ENCODE measurements around the gene MAPKAP1.

The MAPKAP1 gene

GRCh38 chr9:125611121-125611765 is 95.8 kb downstream of the MAPKAP1 start:
- H3K27me3 ChIP-seq (ENCODE audit: low read depth), result no peaks in the 10 kb centered on the region
- H3K36me3 ChIP-seq (replicated peaks), result no peaks in the 10 kb centered on the region
- no peak for DNase-seq (ENCODE audit: low spot score in 2 of 2)
- no peak overlapping the region for H3K4me3 ChIP-seq
- H3K9me3 ChIP-seq, result no peaks in the 10 kb centered on the region
- in situ Hi-C loops (cut with MboI; ENCODE audit: low sequenced_read_pairs), result no loop called here
- H3K4me1 ChIP-seq, result no peaks in the 10 kb centered on the region

GRCh38 chr9:125609744-125610143 is 97.3 kb downstream of the MAPKAP1 start:
- in situ Hi-C loops (cut with MboI; ENCODE audit: low sequenced_read_pairs), result no loop called here

GRCh38 chr9:125608489-125609224 is 98.4 kb downstream of the MAPKAP1 start:
- DNase-seq (ENCODE audit: low spot score in 2 of 2), result no peak
- H3K27me3 ChIP-seq (ENCODE audit: low read depth), result no peaks in the 10 kb centered on the region
- in situ Hi-C loops (cut with MboI; ENCODE audit: low sequenced_read_pairs), result no loop called here

More at GRCh38 chr9:125609744-125610143, 97.3 kb downstream of the MAPKAP1 start:
- H3K36me3 ChIP-seq (replicated peaks), result no peaks in the 10 kb centered on the region
- DNase-seq (ENCODE audit: low spot score in 2 of 2), result no peak
- no peaks in the 10 kb centered on the region for H3K4me1 ChIP-seq
- H3K27me3 ChIP-seq (ENCODE audit: low read depth), result no peaks in the 10 kb centered on the region
- H3K9me3 ChIP-seq, result no peaks in the 10 kb centered on the region
- H3K4me3 ChIP-seq, result no peak overlapping the region

GRCh38 chr9:125604196-125604595 is 102.8 kb downstream of the MAPKAP1 start:
- in situ Hi-C loops (cut with MboI; ENCODE audit: low sequenced_read_pairs), result no loop called here
- H3K4me3 ChIP-seq, result no peak overlapping the region
- H3K9me3 ChIP-seq, result no peaks in the 10 kb centered on the region
- DNase-seq (ENCODE audit: low spot score in 2 of 2), result no peak
- no peaks in the 10 kb centered on the region for H3K27me3 ChIP-seq (ENCODE audit: low read depth)
- H3K4me1 ChIP-seq, result no peaks in the 10 kb centered on the region; the same call in 1 of the 2 replicates
- no peaks in the 10 kb centered on the region for H3K36me3 ChIP-seq (replicated peaks)

More at GRCh38 chr9:125608489-125609224, 98.4 kb downstream of the MAPKAP1 start:
- Histone ChIP-seq H3K4me1 (no peaks in the 10 kb centered on the region; the same call in 1 of the 2 replicates), H3K36me3 (replicated peaks) (no peaks in the 10 kb centered on the region), H3K9me3 (no peaks in the 10 kb centered on the region), H3K4me3 (no peak overlapping the region)

GRCh38 chr9:125603478-125604021 is 103.5 kb downstream of the MAPKAP1 start:
- in situ Hi-C loops (cut with MboI; ENCODE audit: low sequenced_read_pairs), result no loop called here
- no peaks in the 10 kb centered on the region for H3K9me3 ChIP-seq
- DNase-seq (ENCODE audit: low spot score in 2 of 2), result no peak

DNA sequence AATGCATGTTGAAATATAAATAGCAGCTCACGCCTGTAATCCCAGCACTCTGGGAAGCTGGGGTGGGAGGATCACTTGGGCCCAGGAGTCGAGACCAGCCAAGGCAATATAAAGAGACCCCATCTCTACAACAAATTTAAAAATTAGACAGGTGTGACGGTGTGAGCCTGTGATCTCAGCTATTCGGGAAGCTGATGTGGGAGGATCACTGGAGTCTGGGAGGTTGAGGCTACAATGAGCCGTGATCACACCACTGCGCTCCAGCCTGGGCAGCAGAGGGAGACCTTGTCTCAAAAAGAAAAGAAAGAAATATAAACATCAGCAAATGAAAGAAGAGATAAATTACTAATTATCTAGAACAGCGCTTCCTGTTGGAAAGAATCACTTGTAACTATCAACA is 105.0 kb downstream of the MAPKAP1 start:
- Histone ChIP-seq H3K9me3 (no peaks in the 10 kb centered on the region), H3K36me3 (replicated peaks) (no peaks in the 10 kb centered on the region), H3K4me3 (no peak overlapping the region), H3K4me1 (no peaks in the 10 kb centered on the region; the same call in 1 of the 2 replicates), H3K27me3 (ENCODE audit: low read depth) (no peaks in the 10 kb centered on the region)
- in situ Hi-C loops (cut with MboI; ENCODE audit: low sequenced_read_pairs), result no loop called here
- DNase-seq (ENCODE audit: low spot score in 2 of 2), result no peak

More at GRCh38 chr9:125603478-125604021, 103.5 kb downstream of the MAPKAP1 start:
- no peaks in the 10 kb centered on the region for H3K27me3 ChIP-seq (ENCODE audit: low read depth)
- no peaks in the 10 kb centered on the region for H3K36me3 ChIP-seq (replicated peaks)
- H3K4me1 ChIP-seq, result no peaks in the 10 kb centered on the region; the same call in 1 of the 2 replicates
- no peak overlapping the region for H3K4me3 ChIP-seq

- no peak for DNase-seq (ENCODE audit: low spot score in 2 of 2)
- Histone ChIP-seq H3K27me3 (ENCODE audit: low read depth) (no peaks in the 10 kb centered on the region), H3K9me3 (no peaks in the 10 kb centered on the region), H3K4me3 (no peak overlapping the region), H3K36me3 (replicated peaks) (no peaks in the 10 kb centered on the region), H3K4me1 (no peaks in the 10 kb centered on the region; the same call in 1 of the 2 replicates)
- in situ Hi-C loops (cut with MboI; ENCODE audit: low sequenced_read_pairs), result no loop called here
These were observed 106.8 kb downstream of the MAPKAP1 start for GRCh38 chr9:125600194-125600593.

GRCh38 chr9:125594223-125594610 is 112.8 kb downstream of the MAPKAP1 start:
- H3K27me3 ChIP-seq (ENCODE audit: low read depth), result no peaks in the 10 kb centered on the region
- no peaks in the 10 kb centered on the region for H3K36me3 ChIP-seq (replicated peaks)
- H3K4me1 ChIP-seq, result no peaks in the 10 kb centered on the region; the same call in 1 of the 2 replicates
- no peaks in the 10 kb centered on the region for H3K9me3 ChIP-seq
- DNase-seq (ENCODE audit: low spot score in 2 of 2), result no peak
- no peak overlapping the region for H3K4me3 ChIP-seq
- in situ Hi-C loops (cut with MboI; ENCODE audit: low sequenced_read_pairs), result no loop called here

GRCh38 chr9:125593581-125594222 is 113.3 kb downstream of the MAPKAP1 start:
- in situ Hi-C loops (cut with MboI; ENCODE audit: low sequenced_read_pairs), result no loop called here
- no peaks in the 10 kb centered on the region for H3K27me3 ChIP-seq (ENCODE audit: low read depth)
- no peaks in the 10 kb centered on the region; the same call in 1 of the 2 replicates for H3K4me1 ChIP-seq
- no peak overlapping the region for H3K4me3 ChIP-seq
- no peaks in the 10 kb centered on the region for H3K9me3 ChIP-seq
- no peaks in the 10 kb centered on the region for H3K36me3 ChIP-seq (replicated peaks)
- no peak for DNase-seq (ENCODE audit: low spot score in 2 of 2)

GRCh38 chr9:125591888-125592287 is 115.1 kb downstream of the MAPKAP1 start:
- Histone ChIP-seq H3K4me1 (no peaks in the 10 kb centered on the region; the same call in 1 of the 2 replicates), H3K36me3 (replicated peaks) (no peaks in the 10 kb centered on the region), H3K4me3 (no peak overlapping the region), H3K27me3 (ENCODE audit: low read depth) (no peaks in the 10 kb centered on the region), H3K9me3 (no peaks in the 10 kb centered on the region)
- in situ Hi-C loops (cut with MboI; ENCODE audit: low sequenced_read_pairs), result no loop called here
- DNase-seq (ENCODE audit: low spot score in 2 of 2), result no peak

DNA sequence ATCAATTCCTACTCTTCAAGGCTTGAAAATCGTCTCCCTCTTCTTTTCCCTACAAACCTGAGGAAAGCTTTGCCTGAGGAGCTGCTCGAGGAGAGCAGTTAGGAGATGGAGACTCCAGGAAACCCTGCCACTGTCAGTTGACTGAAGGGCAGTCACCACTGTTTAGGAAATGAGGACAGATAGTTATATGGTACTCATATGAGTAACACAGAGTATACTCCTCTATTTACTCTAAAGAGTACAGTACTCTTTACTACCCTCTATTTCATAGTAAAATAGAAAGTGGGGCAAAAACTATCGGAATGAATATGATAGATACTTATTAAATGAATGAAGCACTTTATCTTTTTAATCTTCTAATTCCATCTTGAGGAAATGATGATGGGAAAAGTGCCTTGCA is 115.8 kb downstream of the MAPKAP1 start:
- H3K36me3 ChIP-seq (replicated peaks), result no peaks in the 10 kb centered on the region
- no peaks in the 10 kb centered on the region for H3K9me3 ChIP-seq
- H3K27me3 ChIP-seq (ENCODE audit: low read depth), result no peaks in the 10 kb centered on the region
- no peak overlapping the region for H3K4me3 ChIP-seq
- no peak for DNase-seq (ENCODE audit: low spot score in 2 of 2)
- in situ Hi-C loops (cut with MboI; ENCODE audit: low sequenced_read_pairs), result no loop called here
- H3K4me1 ChIP-seq, result no peaks in the 10 kb centered on the region; the same call in 1 of the 2 replicates

GRCh38 chr9:125589287-125589686 is 117.7 kb downstream of the MAPKAP1 start:
- Histone ChIP-seq H3K36me3 (replicated peaks) (no peaks in the 10 kb centered on the region), H3K9me3 (no peaks in the 10 kb centered on the region), H3K4me1 (no peaks in the 10 kb centered on the region; the same call in 1 of the 2 replicates), H3K27me3 (ENCODE audit: low read depth) (no peaks in the 10 kb centered on the region), H3K4me3 (no peak overlapping the region)
- DNase-seq (ENCODE audit: low spot score in 2 of 2), result no peak
- in situ Hi-C loops (cut with MboI; ENCODE audit: low sequenced_read_pairs), result no loop called here

DNA sequence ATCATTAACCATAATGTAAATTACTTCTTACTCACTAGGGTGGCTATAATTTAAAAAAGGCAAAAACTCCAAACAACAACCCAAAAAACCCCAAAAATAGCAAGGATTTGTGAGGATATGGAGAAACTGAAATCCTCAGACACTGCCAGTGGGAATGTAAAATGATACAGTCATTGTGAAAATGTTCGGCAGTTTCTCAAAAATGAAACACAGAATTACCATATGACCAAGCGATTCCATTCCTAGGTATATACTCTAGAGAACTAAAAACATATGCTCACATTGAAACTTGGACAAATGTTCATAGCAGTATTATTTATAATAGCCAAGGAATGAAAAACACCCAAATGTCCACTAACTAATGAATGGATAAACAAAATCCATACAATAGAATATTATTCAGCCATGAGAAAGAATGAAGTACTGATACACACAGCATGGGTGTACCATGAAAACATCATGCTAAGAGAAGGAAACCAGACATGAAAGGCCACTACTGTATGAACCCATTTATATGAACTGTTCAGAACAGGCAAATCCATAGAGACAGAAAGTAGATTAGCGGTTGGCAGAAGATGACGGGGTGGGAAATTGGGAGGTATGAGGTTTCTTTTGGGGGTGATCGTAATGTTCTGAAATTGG is 119.1 kb downstream of the MAPKAP1 start:
- H3K4me3 ChIP-seq, result no peak overlapping the region
- in situ Hi-C loops (cut with MboI; ENCODE audit: low sequenced_read_pairs), result no loop called here
- H3K27me3 ChIP-seq (ENCODE audit: low read depth), result no peaks in the 10 kb centered on the region
- no peaks in the 10 kb centered on the region for H3K36me3 ChIP-seq (replicated peaks)
- H3K9me3 ChIP-seq, result no peaks in the 10 kb centered on the region
- no peaks in the 10 kb centered on the region; the same call in 1 of the 2 replicates for H3K4me1 ChIP-seq
- no peak for DNase-seq (ENCODE audit: low spot score in 2 of 2)
